Measurements from ENCODE around the gene MACO1. TPM values are rescaled to one million over a fixed set of nuclear protein-coding genes. Genes with fewer than 3 reads are reported as not detected.
A peak's percentile ranks its signal among the peaks of the same experiment; 100 is the strongest.

Gene MACO1
- polyA plus RNA-seq, 3 donors from 2014 or later = 0.45 to 5.2 (median 3.7) TPM

GRCh38 chr1:25474439-25475047 lies 43.8 kb downstream of the MACO1 start:
- Mint-ChIP-seq H3K4me1 (peaks cover 22 to 36% of the 10 kb centered on the region in 2 donors), H3K4me3 (peak overlapping the region in 1 of 5 donors; percentile 22), H3K27me3 (ENCODE audit: low read depth in 3 of 3) (peaks cover 0 to 1% (median 0%) of the 10 kb centered on the region in 3 donors), H3K9me3 (no peaks in the 10 kb centered on the region), H3K36me3 (peaks cover 0 to 6% (median 4%) of the 10 kb centered on the region in 3 donors), H3K27ac (peak overlapping the region in 5 of 6 donors; percentile 44 to 85 (median 73))
- no peak for DNase-seq

DNA sequence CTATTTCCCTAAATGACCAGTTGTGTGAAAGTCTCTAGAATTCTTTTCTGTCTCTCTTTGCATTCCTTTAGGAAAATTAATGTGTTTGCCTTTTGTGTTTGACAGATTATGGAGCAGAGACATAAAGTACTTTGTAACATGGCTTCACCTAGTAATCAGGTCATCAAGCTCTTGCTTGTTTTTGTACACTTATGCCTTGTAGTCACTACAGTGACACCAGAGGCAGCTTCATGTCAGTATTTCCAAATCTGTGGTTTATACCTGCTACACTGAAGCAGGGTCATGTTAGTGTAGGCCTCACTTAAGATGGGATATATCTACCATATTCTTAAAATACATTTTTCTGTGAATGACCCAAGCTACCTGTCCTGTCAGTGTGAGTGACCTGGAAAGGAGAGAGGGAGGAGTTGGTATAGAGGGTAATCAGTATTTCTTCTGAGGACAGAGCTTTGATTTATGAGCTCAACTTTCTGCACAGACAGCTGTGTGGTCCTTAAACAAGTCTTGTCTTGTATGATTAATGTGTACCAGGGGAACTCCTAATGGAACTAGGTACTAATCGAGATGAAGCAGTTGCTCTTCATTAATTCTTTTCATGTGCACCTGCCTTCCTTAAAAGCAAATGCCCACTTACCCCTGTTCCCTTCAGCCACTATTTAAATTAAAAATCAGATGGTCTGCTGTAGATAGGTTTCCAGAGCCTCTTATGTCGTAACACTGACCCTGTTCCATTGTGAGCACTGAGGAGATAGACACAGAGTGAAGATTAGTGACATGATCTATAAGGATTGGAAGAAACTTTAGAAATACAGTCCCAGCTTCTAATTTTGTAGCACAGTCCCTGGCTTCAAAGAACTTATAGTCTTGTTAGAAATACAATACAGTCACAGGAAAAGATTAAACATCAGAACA lies 45.7 kb downstream of the MACO1 start:
- Mint-ChIP-seq H3K4me1 (peaks cover 22 to 36% of the 10 kb centered on the region in 2 donors), H3K27ac (peak overlapping the region in 1 of 6 donors; percentile 36), H3K36me3 (peaks cover 0 to 4% (median 0%) of the 10 kb centered on the region in 3 donors)

DNA sequence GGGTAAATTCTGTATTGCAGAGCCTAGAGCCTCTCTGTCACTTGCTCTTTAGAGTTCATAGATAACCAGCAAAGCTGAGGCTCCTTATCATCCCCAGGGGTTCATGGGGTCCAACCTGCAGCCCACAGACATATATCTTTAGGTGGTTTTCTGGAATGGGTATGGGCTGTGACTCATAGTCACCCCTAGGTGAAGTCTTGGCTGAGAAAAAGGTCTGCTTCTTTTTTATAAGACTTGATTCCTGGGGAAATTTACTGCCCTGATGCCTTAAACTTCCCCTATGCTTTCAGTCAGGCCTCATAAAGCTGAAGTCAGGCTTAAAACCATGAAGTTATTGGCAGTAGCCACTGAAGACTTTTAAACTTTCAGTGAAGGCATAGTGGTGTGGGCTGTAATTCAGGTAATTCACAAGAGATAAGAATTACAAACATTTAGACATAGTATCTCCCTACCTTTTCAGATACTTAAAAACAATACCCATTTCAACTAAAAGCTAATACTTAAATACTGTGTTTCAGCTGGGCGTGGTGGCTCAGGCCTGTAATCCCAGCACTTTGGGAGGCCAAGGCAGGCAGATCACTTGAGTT lies 46.8 kb downstream of the MACO1 start:
- H3K27me3 Mint-ChIP-seq (ENCODE audit: low read depth in 3 of 3) = peaks cover 0 to 1% (median 0%) of the 10 kb centered on the region in 3 donors
- H3K4me3 Mint-ChIP-seq = no peak overlapping the region
- no peak overlapping the region for H3K27ac Mint-ChIP-seq

More for the DNA sequence above, 45.7 kb downstream of the MACO1 start:
- no peak for DNase-seq
- no peak overlapping the region for H3K4me3 Mint-ChIP-seq
- H3K9me3 Mint-ChIP-seq = no peaks in the 10 kb centered on the region
- H3K27me3 Mint-ChIP-seq (ENCODE audit: low read depth in 3 of 3) = peaks cover 0 to 1% (median 0%) of the 10 kb centered on the region in 3 donors

DNA sequence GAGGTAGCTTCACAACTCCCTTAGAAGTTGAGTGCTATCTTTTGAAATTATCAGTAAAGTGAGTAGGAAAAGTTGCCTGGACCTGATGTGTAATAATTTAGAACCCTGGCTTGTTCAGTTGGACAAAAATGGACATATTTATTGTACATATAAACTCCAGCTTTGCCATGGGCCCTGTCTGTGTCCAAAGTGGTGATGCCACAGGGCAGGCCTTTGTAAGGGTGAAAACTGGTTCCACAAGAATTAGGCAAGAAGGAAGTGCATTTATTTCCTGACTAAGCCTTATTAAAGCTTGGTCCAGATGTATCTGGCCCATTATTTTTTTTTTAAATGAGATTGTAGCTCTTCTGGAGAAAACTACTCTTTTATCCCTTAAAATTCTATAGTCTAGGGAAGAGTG lies 47.9 kb downstream of the MACO1 start:
- Mint-ChIP-seq H3K27me3 (ENCODE audit: low read depth in 3 of 3) (no peaks in the 10 kb centered on the region), H3K27ac (no peak overlapping the region), H3K4me3 (no peak overlapping the region), H3K4me1 (peaks cover 12 to 26% of the 10 kb centered on the region in 2 donors), H3K36me3 (peaks cover 0 to 4% (median 3%) of the 10 kb centered on the region in 3 donors), H3K9me3 (no peaks in the 10 kb centered on the region)
- DNase-seq = no peak

More for the DNA sequence above, 46.8 kb downstream of the MACO1 start:
- H3K9me3 Mint-ChIP-seq = no peaks in the 10 kb centered on the region
- H3K4me1 Mint-ChIP-seq = peaks cover 19 to 35% of the 10 kb centered on the region in 2 donors
- H3K36me3 Mint-ChIP-seq = peaks cover 0 to 4% (median 0%) of the 10 kb centered on the region in 3 donors
- no peak for DNase-seq

DNA sequence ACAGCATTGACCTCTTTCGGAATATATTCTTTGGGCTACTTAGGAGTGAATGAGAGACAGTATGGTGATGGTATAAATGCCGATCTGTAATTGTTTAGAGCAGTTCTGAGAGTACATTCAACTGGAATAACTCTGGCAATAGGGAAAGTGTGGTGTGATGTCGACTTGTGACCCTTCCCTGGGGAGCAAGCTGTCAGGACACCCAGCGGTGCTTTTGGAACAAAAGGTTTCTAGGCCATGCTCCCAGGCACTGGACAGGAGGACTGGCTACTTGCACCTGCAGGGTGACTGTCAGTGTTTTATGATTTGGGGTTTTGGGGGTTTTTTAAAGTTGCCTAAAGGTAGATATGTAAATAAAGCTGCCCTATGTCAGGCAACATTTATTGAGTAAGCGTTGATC lies 50.9 kb downstream of the MACO1 start:
- no peak for DNase-seq
- H3K4me1 Mint-ChIP-seq = peaks cover 0 to 6% of the 10 kb centered on the region in 2 donors
- no peaks in the 10 kb centered on the region for H3K9me3 Mint-ChIP-seq
- no peak overlapping the region for H3K4me3 Mint-ChIP-seq
- peak overlapping the region in 1 of 6 donors; percentile 26 for H3K27ac Mint-ChIP-seq
- H3K27me3 Mint-ChIP-seq (ENCODE audit: low read depth in 3 of 3) = no peaks in the 10 kb centered on the region
- peaks cover 0 to 5% (median 0%) of the 10 kb centered on the region in 3 donors for H3K36me3 Mint-ChIP-seq

DNA sequence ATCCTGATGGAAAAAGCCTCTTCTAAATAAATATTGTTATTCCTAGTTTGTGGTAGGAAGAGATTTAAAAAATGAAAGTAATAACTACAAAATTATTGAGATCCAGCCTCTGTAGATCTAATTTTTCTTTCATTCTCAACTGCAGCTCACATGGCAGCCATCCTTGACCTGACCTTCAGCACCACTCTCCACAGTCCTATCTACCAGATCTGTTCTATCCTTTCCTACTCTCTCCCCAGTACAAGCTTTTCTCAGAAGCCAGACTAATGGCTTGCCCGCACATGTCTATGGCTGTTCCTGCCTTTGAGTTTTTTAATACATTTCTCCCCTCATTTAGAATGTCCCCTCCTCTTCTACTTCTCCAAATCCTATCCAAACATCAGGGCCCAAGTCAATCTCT lies 51.5 kb downstream of the MACO1 start:
- H3K27ac Mint-ChIP-seq = peak overlapping the region in 4 of 6 donors; percentile 9 to 48 (median 20)
- peaks cover 0 to 9% (median 0%) of the 10 kb centered on the region in 3 donors for H3K36me3 Mint-ChIP-seq
- no peak overlapping the region for H3K4me3 Mint-ChIP-seq
- H3K9me3 Mint-ChIP-seq = no peaks in the 10 kb centered on the region
- no peaks in the 10 kb centered on the region for H3K27me3 Mint-ChIP-seq (ENCODE audit: low read depth in 3 of 3)
- no peak for DNase-seq
- H3K4me1 Mint-ChIP-seq = peaks cover 0 to 6% of the 10 kb centered on the region in 2 donors

- Mint-ChIP-seq H3K4me1 (peaks cover 0 to 6% of the 10 kb centered on the region in 2 donors), H3K27ac (no peak overlapping the region), H3K9me3 (no peaks in the 10 kb centered on the region), H3K36me3 (peaks cover 0 to 11% (median under 1%) of the 10 kb centered on the region in 3 donors), H3K4me3 (no peak overlapping the region), H3K27me3 (ENCODE audit: low read depth in 3 of 3) (no peaks in the 10 kb centered on the region)
- no peak for DNase-seq
Observed at GRCh38 chr1:25484096-25484495, 53.4 kb downstream of the MACO1 start.

DNA sequence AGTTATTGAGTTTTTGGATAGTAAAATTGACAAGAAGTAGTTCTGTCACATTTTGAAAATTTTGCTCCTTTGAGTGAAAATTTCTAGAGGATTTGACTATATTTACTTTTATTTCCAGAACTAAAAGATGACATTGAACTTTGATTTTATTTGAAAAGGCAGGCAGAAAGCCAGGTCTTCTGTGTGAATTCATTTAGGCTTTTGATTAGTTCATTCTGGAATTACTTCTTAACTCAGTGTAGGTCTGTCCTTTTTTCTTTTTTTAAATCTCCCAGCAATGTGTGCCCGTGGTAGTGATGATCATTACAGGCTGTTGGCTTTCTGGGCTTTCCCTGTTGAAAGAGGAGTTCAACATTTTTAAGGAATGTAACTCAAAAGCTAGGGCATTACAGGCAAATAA lies 53.8 kb downstream of the MACO1 start:
- no peak overlapping the region for H3K4me3 Mint-ChIP-seq

GRCh38 chr1:25485536-25486411 lies 55.1 kb downstream of the MACO1 start:
- Mint-ChIP-seq H3K27me3 (ENCODE audit: low read depth in 3 of 3) (no peaks in the 10 kb centered on the region), H3K36me3 (peaks cover 8 to 22% (median 10%) of the 10 kb centered on the region in 3 donors), H3K4me1 (peaks cover 0 to 6% of the 10 kb centered on the region in 2 donors), H3K27ac (peak overlapping the region in 2 of 6 donors; percentile 35 to 48), H3K9me3 (no peaks in the 10 kb centered on the region), H3K4me3 (no peak overlapping the region)
- no peak for DNase-seq

More for the DNA sequence above, 53.8 kb downstream of the MACO1 start:
- Mint-ChIP-seq H3K27ac (peak overlapping the region in 1 of 6 donors; percentile 17), H3K36me3 (peaks cover 0 to 15% (median 5%) of the 10 kb centered on the region in 3 donors), H3K9me3 (no peaks in the 10 kb centered on the region), H3K4me1 (peaks cover 0 to 6% of the 10 kb centered on the region in 2 donors), H3K27me3 (ENCODE audit: low read depth in 3 of 3) (no peaks in the 10 kb centered on the region)
- no peak for DNase-seq

DNA sequence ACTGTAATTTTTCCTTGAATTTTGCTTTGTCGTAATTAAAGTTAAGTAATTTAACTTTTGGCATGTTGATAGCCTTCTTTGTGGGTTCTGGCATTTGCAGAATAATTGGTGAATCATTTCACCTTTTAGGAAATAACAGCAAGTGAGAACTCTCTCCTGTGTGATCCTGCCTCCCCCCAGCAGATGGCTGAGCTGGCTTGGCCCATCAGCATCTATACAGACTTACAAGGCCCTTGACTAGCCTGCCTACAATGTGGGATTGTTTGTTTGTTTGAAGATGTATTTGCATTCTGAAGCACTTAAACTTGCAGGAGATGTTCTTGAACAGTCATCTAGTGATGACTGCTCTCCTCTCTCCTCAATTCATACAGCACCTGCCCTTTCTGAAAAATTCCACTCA lies 55.9 kb downstream of the MACO1 start:
- no peaks in the 10 kb centered on the region for H3K9me3 Mint-ChIP-seq
- peak overlapping the region in 1 of 6 donors; percentile 41 for H3K27ac Mint-ChIP-seq
- H3K36me3 Mint-ChIP-seq = peaks cover 14 to 29% (median 14%) of the 10 kb centered on the region in 3 donors
- H3K4me3 Mint-ChIP-seq = no peak overlapping the region
- DNase-seq = no peak
- H3K4me1 Mint-ChIP-seq = peaks cover 0 to 6% of the 10 kb centered on the region in 2 donors
- no peaks in the 10 kb centered on the region for H3K27me3 Mint-ChIP-seq (ENCODE audit: low read depth in 3 of 3)

DNA sequence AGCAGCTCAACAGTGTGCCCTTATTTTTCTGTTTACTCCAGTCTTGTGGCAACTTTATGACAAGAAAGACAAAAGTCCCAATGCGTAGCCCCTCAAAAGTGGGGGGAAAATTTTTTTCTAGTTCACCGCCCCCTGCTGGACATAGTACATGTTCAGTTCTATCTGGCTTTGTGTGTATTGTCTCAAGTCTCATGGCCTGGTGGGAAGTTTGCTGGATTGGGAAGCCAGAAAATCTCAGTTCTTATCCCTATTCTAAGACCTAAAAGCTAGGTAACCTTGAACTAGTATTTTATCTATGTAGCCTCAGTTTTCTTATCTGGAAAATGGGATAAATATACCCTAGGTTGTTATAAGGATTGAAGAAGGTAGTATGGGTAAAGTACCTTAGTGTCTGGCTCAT lies 56.9 kb downstream of the MACO1 start:
- DNase-seq = peak; percentile 6 to 30 (median 22)
- Mint-ChIP-seq H3K27ac (peak overlapping the region in 2 of 6 donors; percentile 22 to 69), H3K36me3 (peaks cover 21 to 39% (median 24%) of the 10 kb centered on the region in 3 donors)

GRCh38 chr1:25492323-25492722 lies 61.6 kb downstream of the MACO1 start:
- Mint-ChIP-seq H3K27me3 (ENCODE audit: low read depth in 3 of 3) (peaks cover 0 to 2% (median 0%) of the 10 kb centered on the region in 3 donors), H3K4me3 (no peak overlapping the region), H3K27ac (no peak overlapping the region), H3K9me3 (no peaks in the 10 kb centered on the region), H3K4me1 (no peaks in the 10 kb centered on the region), H3K36me3 (peaks cover 33 to 60% (median 45%) of the 10 kb centered on the region in 3 donors)
- no peak for DNase-seq

More for the DNA sequence above, 56.9 kb downstream of the MACO1 start:
- no peak overlapping the region for H3K4me3 Mint-ChIP-seq
- no peaks in the 10 kb centered on the region for H3K27me3 Mint-ChIP-seq (ENCODE audit: low read depth in 3 of 3)
- no peaks in the 10 kb centered on the region for H3K9me3 Mint-ChIP-seq
- peaks cover 0 to under 1% of the 10 kb centered on the region in 2 donors for H3K4me1 Mint-ChIP-seq

GRCh38 chr1:25494952-25495351 lies 64.3 kb downstream of the MACO1 start:
- H3K27me3 Mint-ChIP-seq (ENCODE audit: low read depth in 3 of 3) = peaks cover 0 to 2% (median 2%) of the 10 kb centered on the region in 3 donors
- no peak for DNase-seq
- H3K27ac Mint-ChIP-seq = peak overlapping the region in 2 of 6 donors; percentile 24 to 37
- no peak overlapping the region for H3K4me3 Mint-ChIP-seq
- H3K36me3 Mint-ChIP-seq = peaks cover 41 to 68% (median 49%) of the 10 kb centered on the region in 3 donors
- no peaks in the 10 kb centered on the region for H3K9me3 Mint-ChIP-seq
- H3K4me1 Mint-ChIP-seq = no peaks in the 10 kb centered on the region
